Common myeloid progenitor, CD34-positive (primary cell): Measurements from ENCODE around the gene ADSS1.

Source experiments
- CTCF ChIA-PET: fragments of 350-600 bp; sonication (Branson Sonifier 250); formaldehyde crosslinking; loops from one replicate; lab custom pipeline; 2021; ENCODE audit warnings: antibody characterized with exemption; lab: Charles Lee
- POLR2A ChIA-PET: fragments of 350-600 bp; sonication (Branson Sonifier 250); formaldehyde crosslinking; loops from one replicate; lab custom pipeline; 2021; ENCODE audit warnings: antibody characterized with exemption; lab: Charles Lee
- DNase-seq, 3 donors: peaks; one replicate each; pipeline versions ENCODE4 v3.0.0 to v3.0.0-alpha.2; 2013
- H3K27ac ChIP-seq, 2 experiments: 1 replicate in 1 of 2; 2 replicates in 1 of 2; pipeline ENCODE4 v1.7.0; 2013; ENCODE audit warnings: inconsistent platforms in 2 of 2, low read length in 2 of 2, mild to moderate bottlenecking in 2 of 2, low read depth in 1 of 2, moderate library complexity in 1 of 2; ENCODE audit not compliant: severe bottlenecking in 2 of 2, insufficient read depth in 1 of 2, poor library complexity in 1 of 2
- H3K27me3 ChIP-seq, 5 experiments: replicated peaks in 2 of 5; 1 replicate in 3 of 5; 2 replicates in 2 of 5; pipeline versions ENCODE4 v1.6.1 to v1.7.0; 2013; ENCODE audit warnings: low read length in 4 of 5, mild to moderate bottlenecking in 2 of 5, moderate library complexity in 2 of 5, inconsistent platforms in 1 of 5; ENCODE audit not compliant: insufficient read depth in 5 of 5, control insufficient read depth in 4 of 5
- H3K36me3 ChIP-seq, 4 experiments: 1 replicate in 2 of 4; 2 replicates in 2 of 4; pipeline versions ENCODE4 v1.6.1 to v1.7.0; 2013; ENCODE audit warnings: low read length in 3 of 4, control low read depth in 1 of 4, mild to moderate bottlenecking in 1 of 4; ENCODE audit not compliant: control insufficient read depth in 4 of 4, insufficient read depth in 4 of 4
- H3K4me1 ChIP-seq, 4 experiments: 1 replicate in 3 of 4; 2 replicates in 1 of 4; pipeline versions ENCODE4 v1.6.1 to v1.7.1; 2013; ENCODE audit warnings: low read length in 3 of 4, mild to moderate bottlenecking in 3 of 4, control low read depth in 1 of 4, inconsistent platforms in 1 of 4, moderate library complexity in 1 of 4; ENCODE audit not compliant: control insufficient read depth in 4 of 4, insufficient read depth in 4 of 4; ENCODE audit errors: control extremely low read depth in 1 of 4
- H3K4me3 ChIP-seq, 7 experiments: 1 replicate in 4 of 7; 2 replicates in 3 of 7; pipeline versions ENCODE4 v1.5.1 to v1.7.0; 2013; ENCODE audit warnings: mild to moderate bottlenecking in 7 of 7, low read length in 6 of 7, moderate library complexity in 6 of 7, inconsistent platforms in 2 of 7, low read depth in 2 of 7, control low read depth in 1 of 7; ENCODE audit not compliant: insufficient read depth in 4 of 7, control insufficient read depth in 1 of 7; ENCODE audit errors: extremely low read depth in 1 of 7
- H3K9me3 ChIP-seq, 5 experiments: 1 replicate in 4 of 5; 2 replicates in 1 of 5; pipeline versions ENCODE4 v1.6.1 to v1.7.1; 2013; ENCODE audit warnings: low read length in 4 of 5, mild to moderate bottlenecking in 2 of 5, inconsistent platforms in 1 of 5, low read depth in 1 of 5, moderate library complexity in 1 of 5; ENCODE audit not compliant: control insufficient read depth in 4 of 5, insufficient read depth in 2 of 5; ENCODE audit errors: control extremely low read depth in 1 of 5
- WGBS: methylation state at CpG from one replicate; pipeline ENCODE4 v1.1.5; 2013; ENCODE audit not compliant: insufficient coverage; 5-methylcytosine and 5-hydroxymethylcytosine counted together

ADSS1 gene

DNA sequence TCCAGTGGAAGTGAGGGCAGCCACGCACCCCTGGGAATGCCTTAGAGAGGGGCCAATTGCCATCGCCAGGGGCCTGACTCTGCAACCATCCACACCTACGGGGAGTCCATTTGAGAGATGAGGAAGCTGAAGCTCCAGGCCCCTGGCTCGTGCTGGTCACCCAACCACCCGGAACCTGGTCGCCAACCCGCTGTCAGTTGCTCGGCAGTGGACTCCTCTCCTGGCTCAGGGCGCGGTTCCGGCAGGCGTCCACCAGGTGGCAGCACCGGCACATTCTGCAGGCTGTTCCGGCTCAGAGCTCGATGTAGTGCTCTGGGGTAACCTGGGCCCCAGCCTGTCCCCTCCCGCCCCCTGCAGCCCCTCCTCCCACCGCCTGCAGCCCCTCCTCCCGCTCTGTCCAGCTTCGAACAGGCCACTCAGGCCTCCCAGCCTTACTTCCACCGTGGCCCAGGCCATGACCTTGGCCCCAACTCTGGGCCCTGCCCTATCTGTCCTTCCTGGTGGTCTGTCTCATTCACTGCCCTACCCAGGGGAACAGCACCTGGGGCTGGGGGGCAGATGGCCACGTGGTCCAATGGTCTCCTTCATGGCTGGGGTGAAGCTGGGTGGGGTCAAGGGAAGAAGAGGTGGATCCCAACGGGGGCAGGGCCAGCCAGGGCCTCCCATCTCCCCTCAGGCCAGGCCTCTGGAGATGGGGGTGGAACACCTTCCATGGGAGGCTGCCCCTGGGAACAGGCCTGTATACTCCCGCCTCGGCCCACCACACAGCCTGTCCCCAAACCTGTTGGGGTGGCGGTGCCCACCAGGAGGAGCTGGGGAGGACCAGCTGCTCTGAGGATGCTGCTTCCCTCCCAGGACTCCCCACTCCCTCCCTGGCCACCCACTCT lies 44.7 kb downstream of the ADSS1 start:
- WGBS, result 14% methylated on average over 20 of the region's 25 CpGs
- H3K4me1 ChIP-seq, result peaks cover 0 to 8% (median 4%) of the 10 kb centered on the region in 4 experiments
- POLR2A ChIA-PET, result interaction anchor here (0.6 to 0.7 kb wide), 2 partner anchors 29 to 46 kb away, joined by 3 to 4 read pairs; no protein-coding TSS in a partner anchor

DNA sequence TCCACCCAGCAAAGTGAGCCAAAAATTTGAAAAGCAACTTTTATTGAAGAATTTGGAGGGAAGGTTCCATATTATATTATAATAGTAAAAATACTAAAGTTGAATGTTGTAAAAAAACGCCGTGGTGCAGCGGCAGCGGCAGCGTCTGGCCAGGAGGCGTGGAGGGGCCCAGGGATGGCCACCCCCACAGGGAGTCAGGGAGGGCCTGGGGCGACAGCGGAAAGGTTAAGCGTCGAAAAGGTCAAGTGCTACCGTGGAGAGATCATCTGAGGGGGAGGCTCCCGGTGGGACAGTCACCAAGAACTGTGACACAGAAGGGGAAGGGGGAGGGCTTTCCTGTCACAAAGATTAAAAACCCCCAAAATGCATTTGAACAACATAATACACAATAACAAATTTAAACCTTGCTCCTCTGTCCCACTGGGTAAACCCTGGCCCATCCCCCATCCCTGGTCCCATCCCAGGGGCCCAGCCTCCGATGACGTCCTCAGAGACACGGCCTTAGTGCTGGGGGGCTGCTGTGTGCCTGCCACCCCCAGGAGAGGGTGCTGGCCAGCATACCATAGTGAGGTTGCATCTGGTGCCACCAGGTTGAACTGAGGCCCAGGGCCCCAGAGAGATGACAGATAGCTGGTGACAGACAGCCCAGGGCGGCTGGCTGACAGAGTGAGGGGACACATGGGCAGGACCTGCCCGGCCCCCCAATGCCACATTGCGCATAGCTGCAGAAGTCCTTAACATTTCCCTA lies 45.5 kb downstream of the ADSS1 start:
- 90% methylated on average over 15 of the region's 18 CpGs for WGBS

More for the DNA sequence above, 44.7 kb downstream of the ADSS1 start:
- CTCF ChIA-PET, result interaction anchor here (0.6 to 5.2 kb wide), 28 partner anchors 8 to 1647 kb away, joined by 3 to 30 read pairs (median 4); partner anchors contain the start of gene SIVA1
- Histone ChIP-seq H3K36me3 (peaks cover 3 to 44% (median 33%) of the 10 kb centered on the region in 4 experiments), H3K4me3 (no peak overlapping the region), H3K27ac (no peak overlapping the region), H3K9me3 (peaks cover 0 to 16% (median 8%) of the 10 kb centered on the region in 5 experiments), H3K27me3 (no peaks in the 10 kb centered on the region)
- DNase-seq, result peak; percentile 72 to 86 (median 83)

GRCh38 chr14:104770072-104770579 lies 46.1 kb downstream of the ADSS1 start:
- no peak for DNase-seq
- H3K27me3 ChIP-seq, result no peaks in the 10 kb centered on the region
- CTCF ChIA-PET, result interaction anchor here (0.9 to 3.7 kb wide), 10 partner anchors 11 to 274 kb away, joined by 3 to 23 read pairs (median 4); no protein-coding TSS in a partner anchor
- 98% methylated on average over 19 of the region's 24 CpGs for WGBS
- peaks cover 0 to 16% (median 8%) of the 10 kb centered on the region in 5 experiments for H3K9me3 ChIP-seq
- H3K27ac ChIP-seq, result no peak overlapping the region
- POLR2A ChIA-PET, result interaction anchor here (0.6 kb wide), 1 partner anchor 218 kb away, joined by 3 read pairs; no protein-coding TSS in a partner anchor
- H3K4me3 ChIP-seq, result no peak overlapping the region
- H3K4me1 ChIP-seq, result peaks cover 0 to 8% (median 4%) of the 10 kb centered on the region in 4 experiments
- peaks cover 3 to 57% (median 40%) of the 10 kb centered on the region in 4 experiments for H3K36me3 ChIP-seq

More for the DNA sequence above, 45.5 kb downstream of the ADSS1 start:
- peaks cover 3 to 51% (median 37%) of the 10 kb centered on the region in 4 experiments for H3K36me3 ChIP-seq
- ChIA-PET POLR2A (interaction anchor here (0.6 to 0.7 kb wide), 2 partner anchors 28 to 219 kb away, joined by 3 read pairs; no protein-coding TSS in a partner anchor), CTCF (interaction anchor here (0.9 to 5.2 kb wide), 21 partner anchors 12 to 165 kb away, joined by 3 to 30 read pairs (median 5); no protein-coding TSS in a partner anchor)
- DNase-seq, result no peak
- peaks cover 0 to 8% (median 4%) of the 10 kb centered on the region in 4 experiments for H3K4me1 ChIP-seq
- H3K27ac ChIP-seq, result no peak overlapping the region
- no peak overlapping the region for H3K4me3 ChIP-seq
- H3K27me3 ChIP-seq, result no peaks in the 10 kb centered on the region
- H3K9me3 ChIP-seq, result peaks cover 0 to 16% (median 8%) of the 10 kb centered on the region in 5 experiments

GRCh38 chr14:104770851-104771272 lies 46.8 kb downstream of the ADSS1 start:
- Histone ChIP-seq H3K27me3 (no peaks in the 10 kb centered on the region), H3K27ac (no peak overlapping the region), H3K36me3 (peaks cover 6 to 64% (median 46%) of the 10 kb centered on the region in 4 experiments), H3K9me3 (peaks cover 0 to 14% (median 6%) of the 10 kb centered on the region in 5 experiments), H3K4me1 (peaks cover 0 to 8% (median 4%) of the 10 kb centered on the region in 4 experiments), H3K4me3 (no peak overlapping the region)
- ChIA-PET CTCF (interaction anchor here (0.9 to 3.7 kb wide), 11 partner anchors 10 to 273 kb away, joined by 3 to 23 read pairs (median 4); partner anchors contain the start of gene SIVA1), POLR2A (interaction anchor here (0.6 kb wide), 2 partner anchors 149 to 349 kb away, joined by 3 read pairs; no protein-coding TSS in a partner anchor)
- WGBS, result 90% methylated on average over 4 of the region's 5 CpGs
- DNase-seq, result peak in 2 of 3 donors; percentile 29 to 34

DNA sequence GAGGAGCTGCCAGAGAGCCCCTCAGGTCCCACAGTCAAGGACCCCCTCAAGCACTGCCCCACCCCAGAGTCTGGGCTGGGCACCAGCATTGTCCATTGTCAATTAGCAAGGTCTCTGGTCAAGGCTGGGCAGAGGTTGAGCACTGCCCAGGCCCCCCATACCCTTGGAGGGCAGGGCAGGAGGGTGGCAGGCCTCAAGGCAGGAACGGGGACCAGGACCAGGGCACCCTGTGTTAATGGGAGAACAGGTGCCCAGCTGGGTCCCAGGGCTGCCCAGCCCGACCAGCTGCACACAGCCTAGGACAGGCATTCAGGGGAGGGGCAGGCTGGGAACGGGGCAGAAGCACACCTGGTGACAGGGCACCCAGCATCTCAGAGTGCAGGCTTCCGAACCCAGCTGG lies 47.3 kb downstream of the ADSS1 start:
- CTCF ChIA-PET, result interaction anchor here (0.9 to 3.7 kb wide), 10 partner anchors 10 to 272 kb away, joined by 3 to 23 read pairs (median 4); partner anchors contain the start of gene SIVA1
- no peak overlapping the region for H3K27ac ChIP-seq
- POLR2A ChIA-PET, result interaction anchor here (0.6 kb wide), 1 partner anchor 149 kb away, joined by 3 read pairs; no protein-coding TSS in a partner anchor
- H3K36me3 ChIP-seq, result peaks cover 6 to 68% (median 48%) of the 10 kb centered on the region in 4 experiments
- peaks cover 0 to 8% (median 4%) of the 10 kb centered on the region in 4 experiments for H3K4me1 ChIP-seq
- no peaks in the 10 kb centered on the region for H3K27me3 ChIP-seq
- no peak overlapping the region for H3K4me3 ChIP-seq
- WGBS, result 98% methylated on average over 4 of the region's 4 CpGs
- H3K9me3 ChIP-seq, result peaks cover 0 to 8% (median 6%) of the 10 kb centered on the region in 5 experiments
- DNase-seq, result no peak
